ENCODE measurements around the gene GNS. TPM values are rescaled to one million over a fixed set of nuclear protein-coding genes. Genes with fewer than 3 reads are reported as not detected.

The GNS gene
- total RNA-seq, 1 experiment from 2014 or later = 74.9 TPM

DNA sequence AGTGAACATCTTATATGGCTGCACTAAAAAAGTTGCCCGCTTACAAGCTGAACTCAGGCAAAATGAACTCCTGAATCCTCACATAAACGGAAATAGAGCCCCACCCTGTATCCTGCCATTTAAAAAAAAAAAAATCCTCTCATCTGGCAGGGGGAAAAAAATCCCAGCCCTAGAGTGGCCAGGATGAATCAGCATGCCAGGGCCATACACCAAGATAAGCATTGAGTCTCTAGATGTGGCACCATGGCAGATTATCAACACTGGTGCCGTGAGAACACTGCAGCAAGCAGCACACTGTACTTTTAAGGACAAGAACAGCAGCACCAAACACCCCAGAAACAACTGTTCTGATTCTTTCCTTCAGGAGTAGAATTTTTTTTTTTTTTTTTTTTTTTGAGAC lies 83.4 kb downstream of the GNS start:
- H3K4me2 ChIP-seq = peak overlapping the region; percentile 28; the same call in 1 of the 2 replicates
- BruUV-seq (replicated peaks) = no TSS peak

DNA sequence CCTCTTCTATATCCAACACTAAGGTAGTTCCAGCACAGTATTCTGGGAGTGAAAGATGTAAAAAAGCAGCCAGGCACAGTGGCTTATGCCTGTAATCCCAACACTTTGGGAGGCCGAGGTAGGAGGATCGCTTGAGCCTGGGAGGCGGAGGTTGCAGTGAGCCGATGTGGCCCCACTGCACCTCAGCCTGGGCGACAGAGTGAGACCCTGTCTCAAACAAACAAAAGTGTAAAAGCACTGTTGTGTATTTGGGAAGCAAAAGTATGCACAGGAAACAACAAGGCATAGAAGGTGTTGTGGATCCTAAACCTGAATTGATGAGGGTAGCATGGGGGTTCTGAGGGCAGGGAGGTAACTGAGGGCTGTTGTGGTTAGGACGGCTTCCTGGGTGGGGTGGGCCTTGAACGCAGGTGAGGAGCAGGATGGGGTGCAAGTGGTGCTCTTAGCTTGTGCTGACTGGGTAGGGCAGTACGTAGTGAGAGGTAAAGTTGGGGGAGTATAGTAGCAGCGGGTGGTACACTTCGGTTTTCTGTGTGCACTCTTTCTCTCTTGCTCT lies 84.8 kb downstream of the GNS start:
- intact Hi-C loops (cut with micrococcal nuclease; ENCODE audit: unreplicated experiment) = loop anchor here (10.0 kb wide), 1 partner anchor 760 kb away; no protein-coding TSS in a partner anchor
- Histone ChIP-seq H3K79me2 (ENCODE audit: low read depth) (peaks cover 89% of the 10 kb centered on the region), H3K4me3 (no peak overlapping the region), H2AFZ (no peak overlapping the region), H3K27ac (no peak overlapping the region), H3K4me1 (replicated peaks; ENCODE audit: insufficient read depth) (peaks cover 84% of the 10 kb centered on the region), H3K4me2 (no peak overlapping the region), H3K27me3 (ENCODE audit: insufficient read depth, low read depth) (no peaks in the 10 kb centered on the region), H3K9me2 (ENCODE audit: insufficient read depth) (no peaks in the 10 kb centered on the region), H3K36me3 (ENCODE audit: low read depth) (no peaks in the 10 kb centered on the region), H3K9me3 (ENCODE audit: insufficient read depth, low read depth) (no peaks in the 10 kb centered on the region), H3F3A (ENCODE audit: insufficient read depth, low read depth) (peaks cover 72% of the 10 kb centered on the region), H4K20me1 (ENCODE audit: insufficient read depth) (no peaks in the 10 kb centered on the region)
- ChIA-PET CTCF (no interaction called here), POLR2A (ENCODE audit: unreplicated experiment) (no interaction called here)
- TF ChIP-seq, protein P1, sequence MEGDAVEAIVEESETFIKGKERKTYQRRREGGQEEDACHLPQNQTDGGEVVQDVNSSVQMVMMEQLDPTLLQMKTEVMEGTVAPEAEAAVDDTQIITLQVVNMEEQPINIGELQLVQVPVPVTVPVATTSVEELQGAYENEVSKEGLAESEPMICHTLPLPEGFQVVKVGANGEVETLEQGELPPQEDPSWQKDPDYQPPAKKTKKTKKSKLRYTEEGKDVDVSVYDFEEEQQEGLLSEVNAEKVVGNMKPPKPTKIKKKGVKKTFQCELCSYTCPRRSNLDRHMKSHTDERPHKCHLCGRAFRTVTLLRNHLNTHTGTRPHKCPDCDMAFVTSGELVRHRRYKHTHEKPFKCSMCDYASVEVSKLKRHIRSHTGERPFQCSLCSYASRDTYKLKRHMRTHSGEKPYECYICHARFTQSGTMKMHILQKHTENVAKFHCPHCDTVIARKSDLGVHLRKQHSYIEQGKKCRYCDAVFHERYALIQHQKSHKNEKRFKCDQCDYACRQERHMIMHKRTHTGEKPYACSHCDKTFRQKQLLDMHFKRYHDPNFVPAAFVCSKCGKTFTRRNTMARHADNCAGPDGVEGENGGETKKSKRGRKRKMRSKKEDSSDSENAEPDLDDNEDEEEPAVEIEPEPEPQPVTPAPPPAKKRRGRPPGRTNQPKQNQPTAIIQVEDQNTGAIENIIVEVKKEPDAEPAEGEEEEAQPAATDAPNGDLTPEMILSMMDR (conservative IDR thresholded peaks at IDR 0.05) = no peak
- TF ChIP-seq EZH2 (IDR thresholded peaks at IDR 0.05; ENCODE audit: low read depth) = no peak
- DNase-seq = no peak
- BruUV-seq (replicated peaks) = no TSS peak

More for the DNA sequence above, 83.4 kb downstream of the GNS start:
- intact Hi-C loops (cut with micrococcal nuclease; ENCODE audit: unreplicated experiment) = loop anchor here (10.0 kb wide), 1 partner anchor 761 kb away; no protein-coding TSS in a partner anchor
- TF ChIP-seq, protein P1 (conservative IDR thresholded peaks at IDR 0.05) = no peak
- TF ChIP-seq EZH2 (IDR thresholded peaks at IDR 0.05; ENCODE audit: low read depth) = no peak
- peak; percentile 55 to 69 for DNase-seq
- H3K36me3 ChIP-seq (ENCODE audit: low read depth) = no peaks in the 10 kb centered on the region
- ChIA-PET POLR2A (ENCODE audit: unreplicated experiment) (no interaction called here), CTCF (interaction anchor here (0.6 kb wide), 1 partner anchor 134 kb away, joined by 3 read pairs; no protein-coding TSS in a partner anchor)
- no peak overlapping the region for H3K4me3 ChIP-seq
- no peaks in the 10 kb centered on the region for H3K9me3 ChIP-seq (ENCODE audit: insufficient read depth, low read depth)
- H3K27ac ChIP-seq = peak overlapping the region; percentile 42; the same call in 1 of the 2 replicates
- no peaks in the 10 kb centered on the region for H3K9me2 ChIP-seq (ENCODE audit: insufficient read depth)
- H3K4me1 ChIP-seq (replicated peaks; ENCODE audit: insufficient read depth) = peaks cover 84% of the 10 kb centered on the region
- peaks cover 74% of the 10 kb centered on the region for H3F3A ChIP-seq (ENCODE audit: insufficient read depth, low read depth)
- peaks cover 84% of the 10 kb centered on the region for H3K79me2 ChIP-seq (ENCODE audit: low read depth)
- no peak overlapping the region for H2AFZ ChIP-seq
- no peaks in the 10 kb centered on the region for H4K20me1 ChIP-seq (ENCODE audit: insufficient read depth)
- no peaks in the 10 kb centered on the region for H3K27me3 ChIP-seq (ENCODE audit: insufficient read depth, low read depth)

DNA sequence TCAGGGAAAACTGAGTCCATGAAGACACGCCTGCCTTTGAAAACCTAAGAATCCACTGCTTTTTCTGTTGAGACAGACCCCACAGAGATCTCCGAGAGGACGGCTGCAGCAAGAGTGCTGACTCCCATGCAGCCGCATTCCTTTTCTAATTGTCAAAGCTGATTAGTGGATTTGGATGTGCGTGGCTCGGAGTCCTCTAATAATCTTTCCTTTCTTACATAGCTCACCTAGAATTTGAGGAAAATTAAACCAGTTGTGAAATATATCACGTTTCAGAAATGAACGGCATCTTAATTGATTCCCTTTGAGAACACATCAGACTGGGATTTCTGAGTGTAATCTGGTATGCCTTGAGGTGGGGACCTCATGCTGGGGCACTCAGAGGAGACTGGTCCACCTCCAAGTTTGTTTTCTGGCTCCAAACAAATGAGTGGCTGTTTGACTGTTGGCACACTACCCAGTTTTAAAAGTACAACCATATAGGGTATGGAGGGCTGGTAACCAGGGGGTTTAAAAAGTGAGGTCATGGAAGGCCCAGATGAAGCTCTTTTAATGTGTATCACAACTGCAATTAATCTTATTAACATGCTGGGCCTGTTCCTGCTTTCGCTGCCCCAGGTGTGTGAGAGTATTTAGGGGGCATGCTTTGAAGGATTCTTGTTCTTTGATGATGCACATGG lies 85.6 kb downstream of the GNS start:
- no peak for DNase-seq
- H3K36me3 ChIP-seq (ENCODE audit: low read depth) = no peaks in the 10 kb centered on the region
- ChIA-PET CTCF (no interaction called here), POLR2A (ENCODE audit: unreplicated experiment) (no interaction called here)
- H3K27ac ChIP-seq = peak overlapping the region; percentile 87
- no TSS peak for BruUV-seq (replicated peaks)
- intact Hi-C loops (cut with micrococcal nuclease; ENCODE audit: unreplicated experiment) = loop anchor here (10.0 kb wide), 1 partner anchor 759 kb away; no protein-coding TSS in a partner anchor
- H3K4me3 ChIP-seq = no peak overlapping the region
- TF ChIP-seq, protein P1 (conservative IDR thresholded peaks at IDR 0.05) = no peak
- H3F3A ChIP-seq (ENCODE audit: insufficient read depth, low read depth) = peaks cover 71% of the 10 kb centered on the region
- H3K4me2 ChIP-seq = peak overlapping the region; percentile 33
- no peaks in the 10 kb centered on the region for H3K27me3 ChIP-seq (ENCODE audit: insufficient read depth, low read depth)
- no peaks in the 10 kb centered on the region for H3K9me2 ChIP-seq (ENCODE audit: insufficient read depth)
- peaks cover 91% of the 10 kb centered on the region for H3K79me2 ChIP-seq (ENCODE audit: low read depth)
- no peaks in the 10 kb centered on the region for H3K9me3 ChIP-seq (ENCODE audit: insufficient read depth, low read depth)
- H3K4me1 ChIP-seq (replicated peaks; ENCODE audit: insufficient read depth) = peaks cover 83% of the 10 kb centered on the region
- no peaks in the 10 kb centered on the region for H4K20me1 ChIP-seq (ENCODE audit: insufficient read depth)
- H2AFZ ChIP-seq = no peak overlapping the region

Measured in PC-9 (cell line).